ENCODE measurements around the gene BBS5.

DNA sequence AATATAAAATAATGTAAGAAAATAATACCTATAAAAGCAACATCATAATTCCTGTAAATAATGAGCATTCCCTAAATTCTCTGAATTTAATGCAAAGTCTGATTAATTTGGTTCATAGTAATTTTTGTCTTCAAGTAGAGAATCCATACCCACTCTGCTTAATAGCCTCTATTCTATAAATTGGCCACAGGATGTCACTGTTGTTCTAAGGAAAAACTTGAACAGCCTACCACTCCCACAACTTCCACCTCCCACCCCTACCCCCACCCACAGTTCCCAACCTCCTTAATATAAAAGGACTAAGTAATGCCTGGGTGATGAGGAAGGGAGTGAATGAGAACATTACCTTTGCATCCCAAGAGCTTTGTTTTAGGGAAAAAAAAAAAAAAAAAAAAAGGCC, 27.2 kb upstream of the BBS5 start:
- TF ChIP-seq, protein P1, sequence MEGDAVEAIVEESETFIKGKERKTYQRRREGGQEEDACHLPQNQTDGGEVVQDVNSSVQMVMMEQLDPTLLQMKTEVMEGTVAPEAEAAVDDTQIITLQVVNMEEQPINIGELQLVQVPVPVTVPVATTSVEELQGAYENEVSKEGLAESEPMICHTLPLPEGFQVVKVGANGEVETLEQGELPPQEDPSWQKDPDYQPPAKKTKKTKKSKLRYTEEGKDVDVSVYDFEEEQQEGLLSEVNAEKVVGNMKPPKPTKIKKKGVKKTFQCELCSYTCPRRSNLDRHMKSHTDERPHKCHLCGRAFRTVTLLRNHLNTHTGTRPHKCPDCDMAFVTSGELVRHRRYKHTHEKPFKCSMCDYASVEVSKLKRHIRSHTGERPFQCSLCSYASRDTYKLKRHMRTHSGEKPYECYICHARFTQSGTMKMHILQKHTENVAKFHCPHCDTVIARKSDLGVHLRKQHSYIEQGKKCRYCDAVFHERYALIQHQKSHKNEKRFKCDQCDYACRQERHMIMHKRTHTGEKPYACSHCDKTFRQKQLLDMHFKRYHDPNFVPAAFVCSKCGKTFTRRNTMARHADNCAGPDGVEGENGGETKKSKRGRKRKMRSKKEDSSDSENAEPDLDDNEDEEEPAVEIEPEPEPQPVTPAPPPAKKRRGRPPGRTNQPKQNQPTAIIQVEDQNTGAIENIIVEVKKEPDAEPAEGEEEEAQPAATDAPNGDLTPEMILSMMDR (conservative IDR thresholded peaks at IDR 0.05), result peak; percentile 63
- no peak for TF ChIP-seq EZH2 (IDR thresholded peaks at IDR 0.05; ENCODE audit: low read depth)
